HG02798 (cell line): ENCODE measurements around the gene KRTAP4-8.
"Not testable (repeated sequence)": the region's sequence is repeated elsewhere in the genome, so short reads cannot be mapped to it uniquely, and the experiment has no call there.

Experiments used
- ATAC-seq: cut with Tn5 transposase; IDR thresholded peaks from one replicate; pipeline ENCODE4 v1.9.1; 2021; ENCODE audit warnings: mild to moderate bottlenecking; ENCODE audit not compliant: unreplicated experiment, poor library complexity

KRTAP4-8 gene

DNA sequence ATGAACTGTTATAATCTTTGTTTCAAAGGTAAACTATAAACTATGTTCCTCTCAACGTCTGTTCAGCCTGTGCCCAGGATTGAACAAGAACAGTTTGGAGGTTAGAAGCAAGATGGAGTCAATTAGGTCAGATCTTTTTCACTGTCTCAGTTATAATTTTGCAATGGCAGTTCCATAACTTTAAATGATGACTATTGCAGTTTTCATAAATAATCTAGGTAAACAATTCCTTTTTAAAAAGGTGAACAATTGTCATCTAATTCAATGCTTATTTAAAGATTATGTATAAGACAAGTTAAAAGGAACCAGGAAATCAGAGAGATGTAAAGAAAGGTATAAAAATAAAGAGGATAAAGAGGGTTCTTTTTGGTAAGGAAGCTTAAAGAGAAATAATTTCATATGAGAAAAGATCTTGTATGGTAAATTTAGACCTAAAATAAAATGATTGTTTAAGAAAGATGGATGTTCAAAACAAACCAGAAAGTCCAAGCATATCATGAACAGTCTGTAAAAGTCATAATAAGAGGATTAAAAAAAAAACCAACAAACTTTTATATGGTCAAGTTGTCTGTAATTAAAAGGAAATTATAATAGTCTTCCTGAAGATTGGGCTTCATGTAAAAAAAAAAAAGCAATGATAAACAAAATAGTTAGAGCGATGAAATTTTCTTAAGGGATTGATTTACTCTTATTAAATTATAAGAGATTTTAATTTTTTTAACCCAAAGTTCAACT lies 13.4 kb upstream of the KRTAP4-8 start:
- ATAC-seq = no peak

DNA sequence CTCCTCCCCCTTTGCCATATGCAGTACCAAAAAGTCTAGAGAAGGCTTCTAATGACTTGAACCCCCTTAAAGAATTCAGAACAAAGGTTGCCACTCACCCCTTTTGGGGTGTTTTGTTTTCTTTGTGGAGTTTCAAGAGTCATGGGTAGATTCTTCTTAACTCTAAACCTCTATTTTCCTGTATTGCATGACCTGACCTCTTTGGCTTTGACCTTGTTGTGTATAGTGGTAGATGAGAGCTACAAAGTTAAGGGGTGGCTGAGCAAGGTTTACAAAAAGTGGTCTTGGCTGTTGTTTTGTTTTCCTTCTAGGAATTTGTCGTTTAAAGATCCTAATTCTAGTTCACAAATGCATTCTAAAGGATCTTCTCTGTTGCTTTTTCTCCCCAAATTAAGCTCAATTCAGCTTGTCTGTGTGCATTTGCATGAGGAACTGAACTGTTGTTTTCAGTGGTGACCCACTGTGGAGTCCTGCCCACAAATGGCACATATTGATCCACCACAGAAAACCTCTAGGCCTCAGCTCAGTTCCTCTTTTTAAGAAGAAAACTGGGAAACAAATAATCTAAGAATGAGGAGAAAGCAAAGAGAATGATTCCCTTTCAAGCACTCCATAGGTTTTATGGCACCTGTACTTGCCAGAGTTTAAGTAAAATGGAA lies 10.9 kb upstream of the KRTAP4-8 start:
- not testable (repeated sequence) for ATAC-seq

DNA sequence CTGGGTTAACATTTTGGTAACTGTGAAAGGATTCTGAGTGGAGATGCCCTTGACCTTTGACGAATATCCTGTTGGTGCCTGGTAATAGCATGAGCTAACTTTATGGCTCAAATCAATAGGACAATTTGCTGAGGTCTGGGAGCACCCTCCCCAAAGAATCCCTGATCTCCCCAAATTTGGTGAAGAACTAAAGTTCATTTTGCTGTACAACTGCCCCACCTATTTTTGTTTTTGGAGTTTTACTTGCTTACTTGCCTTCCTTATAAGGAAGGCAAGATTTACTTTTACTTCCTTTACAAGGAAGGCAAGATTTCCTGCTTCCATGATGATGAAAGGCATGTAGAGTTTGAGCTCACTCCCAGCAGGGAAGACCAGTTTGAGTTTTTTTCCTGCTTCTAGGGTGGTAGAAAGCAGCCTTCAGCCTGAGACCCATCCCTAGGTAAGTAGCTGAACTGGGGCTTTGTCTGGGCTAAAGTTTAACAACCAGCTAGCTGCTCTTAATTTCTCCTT lies 10.1 kb upstream of the KRTAP4-8 start:
- ATAC-seq = no peak

DNA sequence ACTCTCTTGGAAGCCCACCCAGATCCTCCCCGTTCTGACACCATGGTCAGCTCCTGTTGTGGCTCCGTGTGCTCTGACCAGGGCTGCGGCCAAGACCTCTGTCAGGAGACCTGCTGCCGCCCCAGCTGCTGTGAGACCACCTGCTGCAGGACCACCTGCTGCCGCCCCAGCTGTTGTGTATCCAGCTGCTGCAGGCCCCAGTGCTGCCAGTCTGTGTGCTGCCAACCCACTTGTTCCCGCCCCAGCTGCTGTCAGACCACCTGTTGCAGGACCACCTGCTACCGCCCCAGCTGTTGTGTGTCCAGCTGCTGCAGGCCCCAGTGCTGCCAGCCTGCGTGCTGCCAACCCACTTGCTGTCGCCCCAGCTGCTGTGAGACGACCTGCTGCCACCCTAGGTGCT lies 7.4 kb upstream of the KRTAP4-8 start, which contains the start of gene KRTAP4-9:
Gene KRTAP4-9 (plus strand): TSS at position 43 of the 400 bp plus-strand sequence. CDS start 0 bp downstream, at position 43.
- ATAC-seq = not testable (repeated sequence)

DNA sequence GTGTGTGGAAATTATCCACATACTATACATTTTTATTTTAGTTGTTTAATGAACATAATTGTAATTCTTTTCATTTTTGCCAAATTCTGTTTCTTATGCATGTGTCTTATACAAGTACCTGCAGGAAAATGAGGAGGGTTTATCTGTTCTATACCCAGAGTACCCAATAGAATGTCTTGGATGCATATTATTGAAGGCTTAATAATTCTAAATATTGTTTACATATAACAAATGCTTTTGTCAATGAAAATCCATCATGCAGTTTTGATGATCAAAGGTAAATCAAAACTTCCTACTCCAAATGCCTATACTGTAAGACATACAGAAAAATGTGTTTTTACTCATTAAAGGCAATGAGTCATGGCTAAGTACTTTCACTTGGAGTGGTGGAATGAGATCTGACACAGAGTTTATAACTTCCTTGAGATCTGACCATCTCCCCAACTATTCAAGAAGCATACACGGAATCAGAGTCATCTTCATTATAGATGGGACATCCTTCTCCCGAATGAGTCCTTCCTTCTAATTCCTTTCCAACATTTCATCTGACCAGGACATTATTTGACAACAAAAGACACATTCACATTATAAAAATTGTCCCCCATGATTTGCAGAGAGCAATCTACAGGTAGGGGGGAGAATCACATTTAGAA lies 6.6 kb upstream of the KRTAP4-8 start:
- ATAC-seq = not testable (repeated sequence)

DNA sequence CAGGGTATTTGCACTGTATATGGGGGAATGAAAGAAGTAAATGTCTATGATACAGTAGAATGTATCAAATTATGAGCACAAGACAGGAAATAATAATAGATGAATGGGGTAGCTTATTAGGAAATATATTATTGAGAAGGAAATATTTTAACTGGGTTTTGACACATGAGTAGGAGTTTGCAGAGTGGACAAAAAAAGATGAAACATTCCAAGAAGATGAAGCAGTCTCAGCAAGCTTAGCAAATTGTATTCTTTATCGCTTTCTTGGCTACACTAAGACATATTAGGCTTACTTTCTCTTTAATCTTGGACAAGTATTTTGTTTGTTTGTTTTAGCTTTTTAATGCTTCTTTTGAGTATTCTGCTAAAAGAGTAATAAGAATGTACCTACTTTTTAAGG lies 6.0 kb upstream of the KRTAP4-8 start:
- ATAC-seq = no peak

DNA sequence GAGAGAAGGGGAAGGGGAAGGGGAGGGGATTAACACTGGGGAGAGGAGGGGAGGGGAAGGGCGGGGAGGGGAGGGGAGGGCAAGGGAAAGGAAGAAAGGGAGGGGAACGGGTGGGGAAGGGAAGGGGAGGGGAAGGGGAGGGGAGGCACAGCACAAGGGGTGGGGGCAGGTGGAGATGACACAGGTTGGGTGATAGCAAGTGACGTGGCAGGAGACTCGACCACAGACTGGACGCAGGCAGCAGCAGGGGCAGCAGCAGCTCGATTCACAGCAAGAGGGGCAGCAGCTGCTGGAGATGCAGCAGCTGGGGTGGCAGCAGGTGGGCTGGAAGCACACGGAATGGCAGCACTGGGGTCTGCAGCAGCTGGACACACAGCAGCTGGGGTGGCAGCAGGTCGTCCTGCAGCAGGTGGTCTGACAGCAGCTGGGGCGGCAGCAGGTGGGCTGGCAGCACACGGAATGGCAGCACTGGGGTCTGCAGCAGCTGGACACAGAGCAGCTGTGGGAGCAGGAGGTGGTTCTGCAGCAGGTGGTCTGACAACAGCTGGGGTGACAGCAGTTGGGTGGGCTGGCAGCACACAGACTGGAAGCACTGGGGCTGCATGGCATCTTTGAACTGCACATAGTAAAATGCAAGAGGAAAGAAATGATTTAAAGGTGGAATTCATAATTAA lies 3.8 kb upstream of the KRTAP4-8 start, which contains the start of gene KRTAP4-16:
Gene KRTAP4-16 (minus strand): TSS at position 624 of the 674 bp plus-strand sequence. CDS start 0 bp downstream, at position 624.
- no peak for ATAC-seq

DNA sequence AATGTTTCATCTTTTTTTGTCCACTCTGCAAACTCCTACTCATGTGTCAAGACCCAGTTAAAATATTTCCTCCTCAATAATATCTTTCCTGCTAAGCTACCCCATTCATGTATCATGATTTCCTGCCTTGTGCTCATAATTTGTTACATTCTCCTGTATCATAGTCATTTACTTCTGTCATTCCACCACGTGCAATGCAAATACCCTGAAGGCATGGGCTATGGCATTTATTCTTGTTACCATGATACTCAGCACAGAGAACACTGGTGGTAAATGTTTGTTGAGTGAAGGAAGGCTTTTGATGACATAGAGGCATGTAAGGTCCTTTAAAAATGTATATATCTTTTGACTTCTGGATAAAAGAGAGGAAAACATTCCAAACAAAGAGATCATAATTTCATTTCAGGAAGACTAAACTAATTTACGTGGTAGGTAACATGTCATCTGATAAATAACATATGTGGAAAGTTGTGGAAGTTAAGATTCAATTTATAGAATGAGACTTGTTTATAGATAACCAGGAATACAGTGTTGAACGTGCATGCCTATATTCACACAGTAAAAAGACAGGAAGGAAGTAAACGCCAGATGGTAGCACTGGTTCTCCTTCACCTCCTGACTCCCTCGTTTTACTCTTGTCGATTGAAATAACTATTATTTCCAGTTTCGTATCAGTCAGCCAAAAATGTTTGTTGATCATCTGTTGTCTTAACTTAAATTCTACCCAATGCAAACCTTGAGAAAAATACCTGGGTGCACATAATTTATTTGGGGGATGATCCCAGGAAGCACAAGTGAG lies 1.9 kb upstream of the KRTAP4-8 start:
- ATAC-seq = not testable (repeated sequence)

DNA sequence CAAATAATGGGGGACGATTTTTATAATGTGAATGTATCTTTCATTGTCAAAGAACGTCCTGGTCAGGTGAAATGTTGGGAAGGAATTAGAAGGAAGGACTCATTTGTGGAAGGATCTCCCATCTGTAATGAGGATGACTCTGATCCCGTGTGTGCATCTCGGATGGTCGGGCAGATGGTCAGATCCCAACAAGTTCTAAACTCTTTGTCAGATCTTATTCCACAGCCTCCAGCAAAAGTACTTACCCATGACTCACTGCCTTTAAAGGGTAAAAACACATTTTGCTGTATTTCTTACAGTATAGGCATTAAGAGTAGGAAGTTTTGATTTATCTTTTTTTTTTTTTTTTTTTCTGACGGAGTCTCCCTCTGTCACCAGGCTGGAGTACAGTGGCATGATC lies 539 bp upstream of the KRTAP4-8 start:
- no peak for ATAC-seq

DNA sequence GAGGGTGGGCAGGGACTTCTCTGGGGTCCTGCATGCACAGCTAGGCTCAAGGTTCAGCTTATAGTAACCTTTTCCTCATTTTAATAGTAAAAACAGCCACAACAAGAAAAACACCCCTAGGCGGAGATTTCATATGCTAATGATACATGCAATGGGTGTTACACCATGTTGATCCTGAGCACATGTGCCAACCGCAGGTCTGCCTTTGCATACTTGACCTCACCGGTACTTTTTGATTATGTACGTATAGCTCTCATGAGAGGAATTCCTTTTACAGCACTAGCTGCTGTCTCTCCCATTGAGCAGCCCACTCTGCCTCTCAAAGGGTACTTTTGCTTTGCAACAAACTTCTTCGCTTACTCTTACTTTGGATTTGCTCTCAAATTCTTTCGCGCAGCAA lies 1.9 kb downstream of the KRTAP4-8 start:
- ATAC-seq = no peak

DNA sequence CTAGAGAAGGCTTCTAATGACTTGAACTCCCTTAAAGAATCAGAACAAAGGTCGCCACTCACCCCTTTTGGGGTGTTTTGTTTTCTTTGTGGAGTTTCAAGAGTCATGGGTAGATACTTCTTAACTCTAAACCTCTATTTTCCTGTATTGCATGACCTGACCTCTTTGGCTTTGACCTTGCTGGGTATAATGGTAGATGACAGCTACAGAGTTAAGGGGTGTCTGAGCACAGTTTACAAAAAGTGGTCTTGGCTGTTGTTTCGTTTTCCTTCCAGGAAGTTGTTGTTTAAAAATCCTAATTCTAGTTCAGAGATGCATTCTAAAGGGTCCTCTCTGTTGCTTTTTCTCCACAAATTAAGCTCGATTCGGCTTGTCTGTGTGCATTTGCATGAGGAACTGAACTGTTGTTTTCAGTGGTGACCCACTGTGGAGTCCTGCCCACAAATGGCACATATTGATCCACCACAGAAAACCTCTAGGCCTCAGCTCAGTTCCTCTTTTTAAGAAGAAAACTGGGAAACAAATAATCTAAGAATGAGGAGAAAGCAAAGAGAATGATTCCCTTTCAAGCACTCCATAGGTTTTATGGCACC lies 9.1 kb downstream of the KRTAP4-8 start:
- ATAC-seq = not testable (repeated sequence)

DNA sequence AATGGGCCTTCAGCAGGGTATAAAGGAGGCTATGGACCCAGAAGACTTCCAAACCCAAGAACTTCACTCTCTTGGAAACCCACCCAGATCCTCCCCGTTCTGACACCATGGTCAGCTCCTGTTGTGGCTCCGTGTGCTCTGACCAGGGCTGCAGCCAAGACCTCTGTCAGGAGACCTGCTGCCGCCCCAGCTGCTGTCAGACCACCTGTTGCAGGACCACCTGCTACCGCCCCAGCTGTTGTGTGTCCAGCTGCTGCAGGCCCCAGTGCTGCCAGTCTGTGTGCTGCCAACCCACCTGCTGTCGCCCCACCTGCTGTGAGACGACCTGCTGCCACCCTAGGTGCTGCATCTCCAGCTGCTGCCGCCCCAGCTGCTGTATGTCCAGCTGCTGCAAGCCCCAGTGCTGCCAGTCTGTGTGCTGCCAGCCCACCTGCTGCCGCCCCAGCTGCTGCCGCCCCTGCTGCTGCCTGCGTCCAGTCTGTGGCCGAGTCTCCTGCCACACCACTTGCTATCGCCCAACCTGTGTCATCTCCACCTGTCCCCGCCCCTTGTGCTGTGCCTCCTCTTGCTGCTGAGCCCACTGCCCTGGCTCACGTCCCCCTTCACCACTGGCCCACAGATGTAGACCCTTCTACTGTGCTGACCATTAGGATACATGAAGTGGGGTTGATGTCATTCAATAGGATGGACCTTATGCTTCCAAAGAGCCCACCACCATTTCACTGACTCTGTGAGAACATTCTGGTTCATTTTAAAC lies 13.7 kb downstream of the KRTAP4-8 start, which contains the start of gene KRTAP4-7:
Gene KRTAP4-7 (plus strand): TSS at position 51 of the 757 bp plus-strand sequence. CDS start 57 bp downstream, at position 108.
- ATAC-seq = not testable (repeated sequence)

DNA sequence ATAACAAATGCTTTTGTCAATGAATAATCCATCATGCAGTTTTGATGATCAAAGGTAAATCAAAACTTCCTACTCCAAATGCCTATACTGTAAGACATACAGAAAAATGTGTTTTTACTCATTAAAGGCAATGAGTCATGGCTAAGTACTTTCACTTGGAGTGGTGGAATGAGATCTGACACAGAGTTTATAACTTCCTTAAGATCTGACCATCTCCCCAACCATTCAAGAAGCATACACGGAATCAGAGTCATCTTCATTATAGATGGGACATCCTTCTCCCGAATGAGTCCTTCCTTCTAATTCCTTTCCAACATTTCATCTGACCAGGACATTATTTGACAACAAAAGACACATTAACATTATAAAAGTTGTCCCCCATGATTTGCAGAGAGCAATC lies 14.5 kb downstream of the KRTAP4-8 start:
- not testable (repeated sequence) for ATAC-seq

DNA sequence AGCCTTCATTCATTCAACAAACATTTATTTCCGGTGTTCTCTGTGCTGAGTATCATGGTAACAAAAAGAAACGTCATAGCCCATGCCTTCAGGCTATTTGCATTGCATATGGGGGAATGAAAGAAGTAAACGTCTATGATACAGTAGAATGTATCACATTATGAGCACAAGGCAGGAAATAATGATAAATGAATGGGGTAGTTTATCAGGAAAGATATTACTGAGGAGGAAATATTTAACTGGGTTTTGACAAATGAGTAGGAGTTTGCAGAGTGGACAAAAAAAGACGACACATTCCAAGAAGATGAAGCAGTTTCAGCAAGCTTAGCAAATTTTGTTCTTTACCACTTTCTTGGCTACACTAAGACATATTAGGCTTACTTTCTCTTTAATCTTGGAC lies 15.3 kb downstream of the KRTAP4-8 start:
- no peak for ATAC-seq

DNA sequence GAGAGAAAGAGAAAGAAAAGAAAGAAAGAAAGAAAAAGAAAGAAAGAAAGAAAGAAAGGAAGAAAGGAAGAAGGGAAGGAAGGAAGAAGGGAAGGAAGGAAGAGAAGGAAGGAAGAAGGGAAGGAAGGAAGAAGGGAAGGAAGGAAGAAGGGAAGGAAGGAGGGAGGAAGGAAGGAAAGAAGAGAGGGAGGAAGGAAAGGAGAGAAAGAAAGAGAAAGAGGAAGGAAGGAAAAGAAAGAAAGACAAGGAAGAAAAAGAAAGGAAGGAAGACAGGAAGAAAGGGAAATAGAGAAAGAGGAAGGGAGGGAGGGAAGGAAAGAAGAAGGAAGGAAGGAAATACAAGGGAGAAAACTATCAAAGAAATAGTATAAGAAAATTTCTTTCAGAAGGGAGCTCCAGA lies 21.2 kb downstream of the KRTAP4-8 start:
- no peak for ATAC-seq

DNA sequence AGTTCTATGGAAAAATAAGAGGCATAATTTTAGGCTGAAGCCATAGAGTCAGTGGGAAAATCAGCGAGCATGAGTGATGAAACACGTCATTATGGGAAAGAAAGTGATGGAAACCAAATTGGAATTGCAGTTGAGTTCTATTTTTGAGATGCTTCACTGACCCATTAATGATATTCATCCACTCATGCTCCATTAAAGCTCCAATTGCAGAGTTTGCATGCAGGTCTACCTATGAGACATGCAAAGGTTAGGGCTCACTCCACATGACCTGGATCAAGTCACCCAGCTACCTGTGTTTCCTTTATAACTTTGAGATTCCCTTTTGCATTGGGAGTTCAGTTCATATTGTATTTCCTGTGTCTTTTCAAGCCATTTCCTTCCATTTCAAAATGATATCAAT lies 24.3 kb downstream of the KRTAP4-8 start:
- ATAC-seq = no peak

DNA sequence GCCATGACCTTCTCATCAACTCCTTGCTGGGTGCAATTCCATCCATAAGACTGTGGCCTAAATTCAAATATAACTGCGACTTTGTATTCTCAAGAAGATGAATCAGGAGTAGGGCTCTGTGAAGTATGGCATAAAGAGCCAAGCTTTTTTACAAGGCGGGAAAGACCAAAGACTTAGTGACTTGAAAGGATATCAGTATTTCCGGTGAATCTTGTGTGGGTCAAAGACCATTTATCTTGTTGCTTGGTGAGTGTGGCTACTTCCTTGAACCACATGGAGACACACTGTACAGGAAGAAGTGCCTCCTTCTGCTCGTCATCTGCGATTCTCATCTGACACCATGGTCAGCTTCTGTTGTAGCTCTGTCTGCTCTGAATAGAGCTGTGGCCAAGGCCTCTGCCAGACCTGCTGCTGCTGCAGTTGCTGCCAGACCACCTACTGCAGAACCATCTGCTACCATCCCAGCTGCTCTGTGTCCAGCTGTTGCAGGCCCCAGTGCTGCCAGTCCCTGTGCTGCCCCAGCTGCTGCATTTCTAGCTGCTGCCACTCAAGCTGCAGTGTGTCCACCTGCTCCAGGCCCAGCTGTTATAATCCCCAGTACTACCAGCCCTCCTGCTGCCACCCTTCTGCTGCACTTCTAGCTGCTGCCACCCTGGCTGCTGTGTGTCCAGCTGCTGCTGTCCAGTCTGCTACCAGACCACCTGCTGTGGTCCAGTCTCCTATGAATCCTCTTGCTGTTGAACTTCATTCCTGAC lies 26.2 kb downstream of the KRTAP4-8 start:
- no peak for ATAC-seq

DNA sequence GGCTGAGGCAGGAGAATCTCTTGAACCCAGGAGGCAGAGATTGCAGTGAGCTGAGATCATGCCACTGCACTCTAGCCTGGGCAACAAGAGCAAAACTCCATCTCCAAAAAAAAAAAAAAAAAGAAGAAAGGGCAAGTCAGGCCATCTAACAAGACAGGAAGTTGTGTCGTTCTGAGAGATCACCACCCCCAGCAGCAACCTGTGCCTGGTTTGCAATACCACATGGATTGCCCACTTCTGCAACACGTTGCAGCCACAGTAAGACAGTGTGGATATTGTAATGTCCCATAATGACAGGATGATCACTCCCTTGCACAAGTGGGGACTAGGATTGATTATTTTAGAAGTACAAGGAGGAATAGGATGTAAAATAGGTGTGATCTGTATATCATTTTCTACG lies 28.9 kb downstream of the KRTAP4-8 start:
- ATAC-seq = no peak
